SK-N-MC (cell line): ENCODE measurements around the gene RYR2.
"Not testable (repeated sequence)": the region's sequence is repeated elsewhere in the genome, so short reads cannot be mapped to it uniquely, and the experiment has no call there.

Experiments
- DNase-seq: peaks from one replicate; pipeline ENCODE4 v3.0.0-alpha.2; 2011; ENCODE audit warnings: low read depth, low spot score
- H3K27ac ChIP-seq: fragments of 200-600 bp; sonication (generic); 2 replicates; pipeline ENCODE4 v1.5.1; 2016; ENCODE audit warnings: mixed run types
- H3K36me3 ChIP-seq: fragments of 200-600 bp; sonication (generic); 2 replicates; pipeline ENCODE4 v1.6.1; 2017; ENCODE audit warnings: antibody characterized with exemption, low read length, mixed read lengths; ENCODE audit not compliant: insufficient read depth
- H3K4me3 ChIP-seq: fragments of 200-600 bp; sonication (generic); 2 replicates; pipeline ENCODE4 v1.5.1; 2016
- H3K9ac ChIP-seq: fragments of 200-600 bp; sonication (generic); 2 replicates; pipeline ENCODE4 v1.8.0; 2017; ENCODE audit warnings: mixed run types, mixed read lengths; ENCODE audit not compliant: insufficient read length
- H3K9me3 ChIP-seq: fragments of 200-600 bp; sonication (generic); 2 replicates; pipeline ENCODE4 v1.6.1; 2017; ENCODE audit warnings: low read depth, mild to moderate bottlenecking, antibody characterized with exemption, low read length, moderate library complexity, mixed read lengths
- EZH2 ChIP-seq: fragments of 200-600 bp; sonication (generic); IDR thresholded peaks from one replicate; pipeline ENCODE4 v1.6.1; 2017; ENCODE audit warnings: antibody characterized with exemption
- FOXP2 ChIP-seq: optimal IDR thresholded peaks from 2 replicates; pipeline ENCODE3; 2011; ENCODE audit warnings: mild to moderate bottlenecking, moderate library complexity; ENCODE audit not compliant: insufficient read depth; ENCODE audit errors: extremely low read length, control extremely low read depth
- POLR2AphosphoS5 ChIP-seq: IDR thresholded peaks from 2 replicates; pipeline ENCODE4 v1.6.1; 2012; ENCODE audit warnings: mild to moderate bottlenecking, low read depth, low read length, borderline replicate concordance

The RYR2 gene

GRCh38 chr1:237138551-237138950 is 96.6 kb downstream of the RYR2 start:
- Histone ChIP-seq H3K4me3 (no peak overlapping the region), H3K36me3 (no peaks in the 10 kb centered on the region; the same call in 1 of the 2 replicates), H3K27ac (no peak overlapping the region), H3K9ac (no peak overlapping the region), H3K9me3 (no peaks in the 10 kb centered on the region)
- DNase-seq = no peak
- TF ChIP-seq POLR2AphosphoS5 = no peak
- TF ChIP-seq EZH2 = no peak
- no peak for TF ChIP-seq FOXP2

GRCh38 chr1:237139732-237140131 is 97.7 kb downstream of the RYR2 start:
- Histone ChIP-seq H3K36me3 (no peaks in the 10 kb centered on the region), H3K27ac (peak overlapping the region; percentile 31; the same call in 1 of the 2 replicates), H3K9me3 (no peaks in the 10 kb centered on the region), H3K9ac (no peak overlapping the region), H3K4me3 (no peak overlapping the region)
- TF ChIP-seq POLR2AphosphoS5 (no peak), FOXP2 (no peak), EZH2 (no peak)
- DNase-seq = no peak

- Histone ChIP-seq H3K36me3 (no peaks in the 10 kb centered on the region), H3K9ac (no peak overlapping the region), H3K27ac (no peak overlapping the region), H3K9me3 (no peaks in the 10 kb centered on the region), H3K4me3 (no peak overlapping the region)
- no peak for TF ChIP-seq FOXP2
- no peak for TF ChIP-seq POLR2AphosphoS5
- no peak for TF ChIP-seq EZH2
- DNase-seq = no peak
Observed at GRCh38 chr1:237140986-237141385, 99.0 kb downstream of the RYR2 start.

GRCh38 chr1:237141502-237141901 is 99.5 kb downstream of the RYR2 start:
- TF ChIP-seq POLR2AphosphoS5 = no peak
- no peak for TF ChIP-seq EZH2
- no peak for TF ChIP-seq FOXP2
- H3K9ac ChIP-seq = no peak overlapping the region

GRCh38 chr1:237145379-237146135 is 103.6 kb downstream of the RYR2 start:
- TF ChIP-seq EZH2 (no peak), FOXP2 (no peak), POLR2AphosphoS5 (no peak)
- Histone ChIP-seq H3K27ac (peak overlapping the region; percentile 86), H3K36me3 (no peaks in the 10 kb centered on the region), H3K9me3 (no peaks in the 10 kb centered on the region), H3K9ac (peak overlapping the region; percentile 43), H3K4me3 (peak overlapping the region; percentile 70)
- no peak for DNase-seq

More at GRCh38 chr1:237141502-237141901, 99.5 kb downstream of the RYR2 start:
- H3K27ac ChIP-seq = no peak overlapping the region
- DNase-seq = no peak
- H3K9me3 ChIP-seq = no peaks in the 10 kb centered on the region
- H3K36me3 ChIP-seq = no peaks in the 10 kb centered on the region
- H3K4me3 ChIP-seq = no peak overlapping the region

GRCh38 chr1:237146241-237146640 is 104.3 kb downstream of the RYR2 start:
- H3K9ac ChIP-seq = peak overlapping the region; percentile 43
- peak; percentile 79 for DNase-seq
- peak overlapping the region; percentile 86 for H3K27ac ChIP-seq
- peak overlapping the region; percentile 70 for H3K4me3 ChIP-seq
- no peak for TF ChIP-seq EZH2
- TF ChIP-seq FOXP2 = peak; percentile 99
- H3K9me3 ChIP-seq = no peaks in the 10 kb centered on the region
- no peaks in the 10 kb centered on the region for H3K36me3 ChIP-seq

- TF ChIP-seq FOXP2 = no peak
- no peak for TF ChIP-seq POLR2AphosphoS5
- Histone ChIP-seq H3K27ac (peak overlapping the region; percentile 81), H3K9me3 (no peaks in the 10 kb centered on the region), H3K36me3 (no peaks in the 10 kb centered on the region), H3K9ac (no peak overlapping the region), H3K4me3 (peak overlapping the region; percentile 41)
- peak; percentile 61 for DNase-seq
Observed at GRCh38 chr1:237149857-237150256, 107.9 kb downstream of the RYR2 start.

- H3K9me3 ChIP-seq, DNase-seq, H3K27ac ChIP-seq, H3K4me3 ChIP-seq, H3K36me3 ChIP-seq, H3K9ac ChIP-seq: not testable (repeated sequence)
Observed at GRCh38 chr1:237151979-237152378, 110.0 kb downstream of the RYR2 start.
